IMR-90 (cell line): ENCODE measurements around the gene UPF1. TPM values are rescaled to one million over a fixed set of nuclear protein-coding genes. Genes with fewer than 3 reads are reported as not detected.

Experiments used
- ATAC-seq: fragments of 200-7000 bp; cut with Tn5 transposase; 2 replicates; pipeline ENCODE4 v1.9.1; 2020; ENCODE audit warnings: low read depth, mild to moderate bottlenecking, moderate library complexity
- BruUV-seq: library from RNA; stranded (reverse); fragments of 400-500 nt; replicated peaks from 2 replicates; lab custom pipeline; 2021; lab: Mats Ljungman, UMichigan
- CTCF ChIA-PET: fragments of 300-600 bp; formaldehyde crosslinking; extraction: SDS; loops from one replicate; lab custom pipeline; 2021; ENCODE audit warnings: antibody characterized with exemption; lab: Yijun Ruan, JAX
- POLR2A ChIA-PET: fragments of 300-600 bp; sonication (Branson Sonifier 250); formaldehyde crosslinking; loops from one replicate; lab custom pipeline; 2022; ENCODE audit warnings: antibody characterized with exemption; ENCODE audit not compliant: unreplicated experiment; lab: Charles Lee
- DNase-seq: peaks from one replicate; pipeline ENCODE4 v3.0.0; 2013
- H2AFZ ChIP-seq: replicated peaks from 2 replicates; pipeline ENCODE3; 2013; ENCODE audit warnings: low read length, mild to moderate bottlenecking; ENCODE audit not compliant: poor library complexity
- H2AK5ac ChIP-seq: 2 replicates; pipeline ENCODE4 v1.6.1; 2013; ENCODE audit warnings: low read depth, low read length, inconsistent platforms
- H2AK9ac ChIP-seq: replicated peaks from 2 replicates; pipeline ENCODE3; 2013; ENCODE audit warnings: mild to moderate bottlenecking, low read depth, low read length, moderate library complexity; ENCODE audit not compliant: poor library complexity
- H2BK120ac ChIP-seq: 2 replicates; pipeline ENCODE4 v1.6.1; 2013; ENCODE audit warnings: low read depth, low read length, inconsistent platforms
- H2BK15ac ChIP-seq: 3 replicates; pipeline ENCODE4 v1.6.1; 2013; ENCODE audit warnings: low read depth, low read length, inconsistent platforms
- H2BK20ac ChIP-seq: 2 replicates; pipeline ENCODE4 v1.6.1; 2013; ENCODE audit warnings: low read depth, mild to moderate bottlenecking, inconsistent platforms, low read length, moderate library complexity
- H2BK5ac ChIP-seq: 2 replicates; pipeline ENCODE4 v1.6.1; 2013; ENCODE audit warnings: mild to moderate bottlenecking, low read depth, low read length, inconsistent platforms; ENCODE audit not compliant: poor library complexity, severe bottlenecking
- H3K14ac ChIP-seq: replicated peaks from 2 replicates; pipeline ENCODE4 v1.6.1; 2013; ENCODE audit warnings: low read depth, low read length, inconsistent platforms
- H3K18ac ChIP-seq: 2 replicates; pipeline ENCODE4 v1.6.1; 2013; ENCODE audit warnings: low read depth, low read length, control low read depth
- H3K23ac ChIP-seq: 2 replicates; pipeline ENCODE4 v1.6.1; 2013; ENCODE audit warnings: low read depth, low read length, inconsistent platforms
- H3K27ac ChIP-seq: 2 replicates; pipeline ENCODE4 v1.5.1; 2013; ENCODE audit warnings: mild to moderate bottlenecking, control low read depth, low read length; ENCODE audit not compliant: insufficient read depth
- H3K27me3 ChIP-seq: 2 replicates; pipeline ENCODE4 v1.6.1; 2013; ENCODE audit warnings: low read length; ENCODE audit not compliant: control insufficient read depth, insufficient read depth
- H3K36me3 ChIP-seq: 2 replicates; pipeline ENCODE4 v1.6.1; 2013; ENCODE audit warnings: low read length, mixed read lengths; ENCODE audit not compliant: control insufficient read depth, insufficient read depth
- H3K4ac ChIP-seq: 2 replicates; pipeline ENCODE4 v1.6.1; 2013; ENCODE audit warnings: low read depth, low read length, inconsistent platforms
- H3K4me1 ChIP-seq: 2 replicates; pipeline ENCODE4 v1.6.1; 2013; ENCODE audit warnings: low read length, mixed read lengths; ENCODE audit not compliant: control insufficient read depth, insufficient read depth
- H3K4me2 ChIP-seq: 2 replicates; pipeline ENCODE4 v1.6.1; 2013; ENCODE audit warnings: low read depth, mild to moderate bottlenecking, control low read depth, low read length, moderate library complexity
- H3K4me3 ChIP-seq: 2 replicates; pipeline ENCODE4 v1.5.1; 2013; ENCODE audit warnings: low read depth, mild to moderate bottlenecking, control low read depth, low read length, moderate library complexity; ENCODE audit not compliant: insufficient read depth
- H3K56ac ChIP-seq: 2 replicates; pipeline ENCODE4 v1.6.1; 2013; ENCODE audit warnings: low read length, inconsistent platforms; ENCODE audit not compliant: insufficient read depth; ENCODE audit errors: extremely low read depth
- H3K79me1 ChIP-seq, 2 experiments: 2 replicates each; pipeline ENCODE4 v1.6.1; 2013; ENCODE audit warnings: low read length in 2 of 2, inconsistent platforms in 1 of 2, low read depth in 1 of 2
- H3K9ac ChIP-seq: 2 replicates; pipeline ENCODE4 v1.6.1; 2013; ENCODE audit warnings: low read depth, low read length, control low read depth
- H3K9me1 ChIP-seq: 2 replicates; pipeline ENCODE4 v1.6.1; 2013; ENCODE audit warnings: low read length, inconsistent platforms; ENCODE audit not compliant: insufficient read depth
- H3K9me3 ChIP-seq: 2 replicates; pipeline ENCODE4 v1.6.1; 2013; ENCODE audit warnings: low read length; ENCODE audit not compliant: control insufficient read depth, insufficient read depth
- H4K20me1 ChIP-seq: 2 replicates; pipeline ENCODE4 v1.6.1; 2013; ENCODE audit warnings: low read length, inconsistent platforms; ENCODE audit not compliant: insufficient read depth
- H4K5ac ChIP-seq: 2 replicates; pipeline ENCODE4 v1.6.1; 2013; ENCODE audit warnings: mild to moderate bottlenecking, low read depth, low read length, control low read depth
- H4K8ac ChIP-seq, 2 experiments: 2 replicates each; pipeline ENCODE4 v1.6.1; 2013; ENCODE audit warnings: low read depth in 2 of 2, low read length in 2 of 2, control low read depth in 1 of 2, inconsistent platforms in 1 of 2
- H4K91ac ChIP-seq: 2 replicates; pipeline ENCODE4 v1.6.1; 2013; ENCODE audit warnings: low read depth, low read length, inconsistent platforms; ENCODE audit not compliant: insufficient read depth
- FOS ChIP-seq: fragments of 150-350 bp; IDR thresholded peaks from 2 replicates; pipeline ENCODE4 v1.6.1; 2016; ENCODE audit warnings: low read depth, low read length
- MAZ ChIP-seq: IDR thresholded peaks from 2 replicates; pipeline ENCODE4 v1.6.1; 2012; ENCODE audit warnings: low read depth, mild to moderate bottlenecking, low read length, improper control_type of control experiment, moderate library complexity, borderline replicate concordance
- NFE2L2 ChIP-seq: fragments of 150-350 bp; IDR thresholded peaks from 2 replicates; pipeline ENCODE4 v1.6.1; 2016; ENCODE audit warnings: low read depth, mild to moderate bottlenecking, low read length
- WGBS, 2 experiments: methylation state at CpG; one replicate each; pipeline versions ENCODE4 v1.1.5 to v1.1.7; 2013; ENCODE audit warnings: missing lambda C conversion rate in 2 of 2; ENCODE audit not compliant: insufficient read length in 1 of 2; ENCODE audit errors: extremely low coverage in 2 of 2; 5-methylcytosine and 5-hydroxymethylcytosine counted together
- dilution Hi-C: fragments of 300-500 bp; cut with HindIII; formaldehyde crosslinking; loops from one replicate; pipeline ENCODE4 v1.14.3; 2018; ENCODE audit warnings: low sequenced_read_pairs; ENCODE audit not compliant: unreplicated experiment
- in situ Hi-C: fragments of 300-500 bp; cut with MboI; formaldehyde crosslinking; loops from 3 replicates; pipeline ENCODE4 v1.14.3; 2019; ENCODE audit warnings: low sequenced_read_pairs, inconsistent platforms, mixed read lengths
- intact Hi-C: fragments of 100-400 bp; cut with micrococcal nuclease; formaldehyde crosslinking; loops from 2 replicates; pipeline ENCODE4 v1.10.0; 2022
- polyA plus RNA-seq, 3 experiments: library from polyadenylated mRNA; depleted of rRNA; stranded (reverse); fragments of >200 nt; gene quantifications; 2 replicates each; pipeline ENCODE4 v1.2.3, GENCODE V29; 2012; ENCODE audit warnings: low replicate concordance in 1 of 3
- total RNA-seq: library from RNA; depleted of rRNA; stranded (reverse); fragments of >200 nt; gene quantifications from 2 replicates; pipeline ENCODE4 v1.2.3, GENCODE V29; 2012

Gene UPF1
- total and polyA plus RNA-seq, 2 of the 4 experiments (the other 2 are of a cell fraction), result 31.2 to 50.3 TPM

GRCh38 chr19:18795540-18795939 is 36.2 kb upstream of the UPF1 start:
- ATAC-seq (peak; percentile 55), DNase-seq (no peak)
- Histone ChIP-seq H3K4ac (no peak overlapping the region), H2BK120ac (no peak overlapping the region), H3K9me1 (no peaks in the 10 kb centered on the region), H3K36me3 (no peaks in the 10 kb centered on the region), H2BK20ac (no peak overlapping the region), H4K5ac (no peak overlapping the region), H3K18ac (no peak overlapping the region), H4K8ac (no peak overlapping the region), H4K91ac (no peak overlapping the region), H2AK9ac (peak overlapping the region; percentile 72), H2BK5ac (no peak overlapping the region), H3K4me3 (no peak overlapping the region), H4K20me1 (no peaks in the 10 kb centered on the region; the same call in 1 of the 2 replicates), H3K27ac (no peak overlapping the region), H3K14ac (no peak overlapping the region), H3K4me1 (no peaks in the 10 kb centered on the region), H3K27me3 (peaks cover 61% of the 10 kb centered on the region), H3K9ac (no peak overlapping the region), H3K4me2 (no peak overlapping the region), H2AK5ac (no peak overlapping the region), H2AFZ (peak overlapping the region; percentile 63), H3K23ac (no peak overlapping the region), H3K9me3 (peaks cover 4% of the 10 kb centered on the region; the same call in 1 of the 2 replicates), H3K79me1 (no peaks in the 10 kb centered on the region), H3K56ac (no peak overlapping the region), H2BK15ac (no peak overlapping the region)
- intact Hi-C loops, result no loop called here
- ChIA-PET POLR2A (no interaction called here), CTCF (no interaction called here)
- no TSS peak for BruUV-seq
- TF ChIP-seq FOS, result no peak
- no peak for TF ChIP-seq NFE2L2
- TF ChIP-seq MAZ, result no peak; the same call in 1 of the 2 replicates
- dilution Hi-C loops, result no loop called here
- in situ Hi-C loops, result no loop called here
- WGBS, 2 experiments, result 27% methylated on average over 6 of the region's 21 CpGs; no CpG with 5 or more reads in 1 of the 2 experiments
